ENCODE data around the gene LRRN4. TPM values are rescaled to one million over a fixed set of nuclear protein-coding genes. Genes with fewer than 3 reads are reported as not detected.

Gene LRRN4
- total RNA-seq, 3 donors from 2014 or later: 20.8 TPM; not detected in 2

- Histone ChIP-seq H3K27ac (no peak overlapping the region), H3K27me3 (no peaks in the 10 kb centered on the region), H3K4me1 (no peaks in the 10 kb centered on the region), H3K4me3 (no peak overlapping the region), H3K9me3 (no peaks in the 10 kb centered on the region), H3K36me3 (no peaks in the 10 kb centered on the region)
- intact Hi-C loops (cut with DNase I; ENCODE audit: low total_unique reads): no loop called here
- DNase-seq (ENCODE audit: low spot score in 2 of 2): no peak
- TF ChIP-seq POLR2A (IDR thresholded peaks at IDR 0.05): no peak
- no peak for TF ChIP-seq POLR2AphosphoS5 (IDR thresholded peaks at IDR 0.05)
- no peak for TF ChIP-seq CTCF (IDR thresholded peaks at IDR 0.05)
Measured at GRCh38 chr20:5999783-6000182, 54.1 kb downstream of the LRRN4 start.

GRCh38 chr20:5996765-5997164 lies 57.1 kb downstream of the LRRN4 start:
- no peak for TF ChIP-seq CTCF (IDR thresholded peaks at IDR 0.05)
- TF ChIP-seq POLR2A (IDR thresholded peaks at IDR 0.05): no peak
- TF ChIP-seq POLR2AphosphoS5 (IDR thresholded peaks at IDR 0.05): no peak
- intact Hi-C loops (cut with DNase I; ENCODE audit: low total_unique reads): no loop called here
- Histone ChIP-seq H3K4me1 (no peaks in the 10 kb centered on the region), H3K9me3 (no peaks in the 10 kb centered on the region), H3K27me3 (no peaks in the 10 kb centered on the region), H3K36me3 (no peaks in the 10 kb centered on the region), H3K4me3 (no peak overlapping the region), H3K27ac (no peak overlapping the region)
- DNase-seq (ENCODE audit: low spot score in 2 of 2): no peak

- no peak overlapping the region for H3K4me3 ChIP-seq
- no peaks in the 10 kb centered on the region for H3K4me1 ChIP-seq
- H3K27ac ChIP-seq: no peak overlapping the region
- no peak for DNase-seq (ENCODE audit: low spot score in 2 of 2)
- no peaks in the 10 kb centered on the region for H3K27me3 ChIP-seq
- H3K9me3 ChIP-seq: no peaks in the 10 kb centered on the region
- intact Hi-C loops (cut with DNase I; ENCODE audit: low total_unique reads): no loop called here
- H3K36me3 ChIP-seq: no peaks in the 10 kb centered on the region
- TF ChIP-seq POLR2AphosphoS5 (IDR thresholded peaks at IDR 0.05) (no peak), POLR2A (IDR thresholded peaks at IDR 0.05) (no peak), CTCF (IDR thresholded peaks at IDR 0.05) (no peak)
Measured at GRCh38 chr20:5991623-5992441, 62.0 kb downstream of the LRRN4 start.

- intact Hi-C loops (cut with DNase I; ENCODE audit: low total_unique reads): no loop called here
- no peaks in the 10 kb centered on the region for H3K9me3 ChIP-seq
- TF ChIP-seq POLR2AphosphoS5 (IDR thresholded peaks at IDR 0.05) (no peak), CTCF (IDR thresholded peaks at IDR 0.05) (no peak), POLR2A (IDR thresholded peaks at IDR 0.05) (no peak)
- DNase-seq (ENCODE audit: low spot score in 2 of 2): no peak
- no peaks in the 10 kb centered on the region for H3K36me3 ChIP-seq
- H3K4me3 ChIP-seq: no peak overlapping the region
- H3K27ac ChIP-seq: no peak overlapping the region
- H3K4me1 ChIP-seq: no peaks in the 10 kb centered on the region
- H3K27me3 ChIP-seq: no peaks in the 10 kb centered on the region
Measured at GRCh38 chr20:5990946-5991345, 62.9 kb downstream of the LRRN4 start.

Other genes with a start within 250 kb of the LRRN4 start
- gene CHGB, start 142.6 kb downstream of the LRRN4 start, total RNA-seq: not detected
- 10 to 100 TPM; 10.1 to 13.4 (median 11.1) TPM for gene TRMT6, start 103.5 kb downstream of the LRRN4 start, total RNA-seq
- gene MCM8, start 103.4 kb downstream of the LRRN4 start, total RNA-seq: 1 to 10 TPM; 5.9 to 9.7 (median 6.7) TPM
- 10 to 100 TPM; 43.3 to 72.5 (median 61.2) TPM for gene CRLS1, start 47.9 kb downstream of the LRRN4 start, total RNA-seq
- gene FERMT1, start 69.0 kb upstream of the LRRN4 start, total RNA-seq: 1 to 10 TPM in 1 of 3 donors, under 1 TPM in 2; under 0.01 to 2.0 (median 0.98) TPM